GM12892 (cell line): ENCODE data around the gene ARIH1.

Experiments used
- POLR2A ChIP-seq: IDR thresholded peaks from 2 replicates; pipeline ENCODE4 v1.6.1; 2011; ENCODE audit warnings: low read depth, low read length, control low read depth
- POLR2AphosphoS5 ChIP-seq: IDR thresholded peaks from 2 replicates; pipeline ENCODE4 v1.6.1; 2011; ENCODE audit warnings: low read depth, low read length, control low read depth
- TAF1 ChIP-seq: IDR thresholded peaks from 2 replicates; pipeline ENCODE4 v1.6.1; 2011; ENCODE audit warnings: low read depth, mild to moderate bottlenecking, control low read depth, low read length, borderline replicate concordance

- TF ChIP-seq TAF1 (no peak), POLR2A (no peak), POLR2AphosphoS5 (no peak)
Measured at GRCh38 chr15:72592676-72593075, 118.5 kb downstream of the ARIH1 start.
